Esophagus squamous epithelium (tissue), 5 donors: ENCODE results near the gene MED27. TPM values are rescaled to one million over a fixed set of nuclear protein-coding genes. Genes with fewer than 3 reads are reported as not detected.
A peak's percentile ranks its signal among the peaks of the same experiment; 100 is the strongest.

Source experiments
- DNase-seq: peaks from one replicate; lab custom pipeline; 2025; lab: John Stamatoyannopoulos, UW
- H3K27ac ChIP-seq, 4 donors: fragments of 200-600 bp; sonication (generic); one replicate each; pipeline ENCODE4 v1.5.1; 2016 to 2019; ENCODE audit warnings: mild to moderate bottlenecking in 1 of 4
- H3K27me3 ChIP-seq, 4 donors: fragments of 200-600 bp; sonication (generic); 1 replicate in 3 of 4; 2 replicates in 1 of 4; pipeline versions ENCODE4 v1.5.1 to v1.6.0; 2017 to 2021; ENCODE audit warnings: antibody characterized with exemption in 1 of 4
- H3K36me3 ChIP-seq, 3 donors: fragments of 200-600 bp; sonication (generic); one replicate each; pipeline ENCODE4 v1.5.1; 2016 to 2019
- H3K4me1 ChIP-seq, 3 donors: fragments of 200-600 bp; sonication (generic); one replicate each; pipeline ENCODE4 v1.5.1; 2017 to 2019
- H3K4me3 ChIP-seq, 4 donors: fragments of 200-600 bp; sonication (generic); 1 replicate in 3 of 4; 2 replicates in 1 of 4; pipeline ENCODE4 v1.5.1; 2016 to 2019; ENCODE audit warnings: mild to moderate bottlenecking in 2 of 4, moderate library complexity in 1 of 4
- H3K9me3 ChIP-seq, 3 donors: fragments of 200-600 bp; sonication (generic); one replicate each; pipeline ENCODE4 v1.5.1; 2016 to 2019
- POLR2A ChIP-seq, 4 donors: fragments of 450-650 bp; IDR thresholded peaks; one replicate each; pipeline ENCODE4 v1.6.1; 2017; ENCODE audit warnings: antibody characterized with exemption in 4 of 4, mild to moderate bottlenecking in 4 of 4, moderate library complexity in 3 of 4
- WGBS, 2 donors: methylation state at CpG; one replicate each; pipeline ENCODE4 v1.1.5; 2018; 5-methylcytosine and 5-hydroxymethylcytosine counted together
- intact Hi-C: fragments of 100-400 bp; cut with DNase I; formaldehyde crosslinking; loops from one replicate; pipeline ENCODE4 v1.15.0; 2022
- total RNA-seq, 4 donors: library from RNA; depleted of rRNA; stranded (reverse); fragments of >200 nt; gene quantifications; one replicate each; pipeline ENCODE4 v1.1.0, GENCODE V29; 2016
- TF ChIP-seq, protein P1 (sequence below), 6 experiments: fragments of 450-650 bp in 4 of 6; fragments of 200-600 bp in 2 of 6; sonication (generic) in 2 of 6; IDR thresholded peaks; one replicate each; pipeline ENCODE4 v1.5.1; 2016 to 2019; ENCODE audit warnings: antibody characterized with exemption in 6 of 6, mild to moderate bottlenecking in 4 of 6, moderate library complexity in 4 of 6
- donor health status: DM: yes; HTN: yes; CAD: no.

Gene MED27, protein sequence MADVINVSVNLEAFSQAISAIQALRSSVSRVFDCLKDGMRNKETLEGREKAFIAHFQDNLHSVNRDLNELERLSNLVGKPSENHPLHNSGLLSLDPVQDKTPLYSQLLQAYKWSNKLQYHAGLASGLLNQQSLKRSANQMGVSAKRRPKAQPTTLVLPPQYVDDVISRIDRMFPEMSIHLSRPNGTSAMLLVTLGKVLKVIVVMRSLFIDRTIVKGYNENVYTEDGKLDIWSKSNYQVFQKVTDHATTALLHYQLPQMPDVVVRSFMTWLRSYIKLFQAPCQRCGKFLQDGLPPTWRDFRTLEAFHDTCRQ
- 10 to 100 TPM; 10.6 to 20.0 (median 17.6) TPM for total RNA-seq

GRCh38 chr9:132079391-132080091 lies at the start of gene MED27:
TSS of gene MED27 (minus strand) at chr9:132079867. CDS start at chr9:132079844, 23 bp downstream.
- H3K27me3 ChIP-seq, result peaks cover 0 to 11% (median 0%) of the 10 kb centered on the region in 4 donors
- H3K4me1 ChIP-seq, result peaks cover 5 to 39% (median 18%) of the 10 kb centered on the region in 3 donors
- peaks cover 0 to 30% (median 0%) of the 10 kb centered on the region in 3 donors for H3K36me3 ChIP-seq
- no peaks in the 10 kb centered on the region for H3K9me3 ChIP-seq
- intact Hi-C loops, result no loop called here
- peak; percentile 57 for DNase-seq
- H3K4me3 ChIP-seq, result peak within 1 kb of the TSS; percentile 64 to 90 (median 79)
- WGBS, 2 donors, result 3 to 5% methylated on average over 17 to 19 of the region's 41 CpGs
- H3K27ac ChIP-seq, result peak within 1 kb of the TSS; percentile 62 to 89 (median 82)
- TF ChIP-seq POLR2A (IDR thresholded peaks at IDR 0.05), result peak in 1 of 4 donors; percentile 24
- TF ChIP-seq, protein P1, sequence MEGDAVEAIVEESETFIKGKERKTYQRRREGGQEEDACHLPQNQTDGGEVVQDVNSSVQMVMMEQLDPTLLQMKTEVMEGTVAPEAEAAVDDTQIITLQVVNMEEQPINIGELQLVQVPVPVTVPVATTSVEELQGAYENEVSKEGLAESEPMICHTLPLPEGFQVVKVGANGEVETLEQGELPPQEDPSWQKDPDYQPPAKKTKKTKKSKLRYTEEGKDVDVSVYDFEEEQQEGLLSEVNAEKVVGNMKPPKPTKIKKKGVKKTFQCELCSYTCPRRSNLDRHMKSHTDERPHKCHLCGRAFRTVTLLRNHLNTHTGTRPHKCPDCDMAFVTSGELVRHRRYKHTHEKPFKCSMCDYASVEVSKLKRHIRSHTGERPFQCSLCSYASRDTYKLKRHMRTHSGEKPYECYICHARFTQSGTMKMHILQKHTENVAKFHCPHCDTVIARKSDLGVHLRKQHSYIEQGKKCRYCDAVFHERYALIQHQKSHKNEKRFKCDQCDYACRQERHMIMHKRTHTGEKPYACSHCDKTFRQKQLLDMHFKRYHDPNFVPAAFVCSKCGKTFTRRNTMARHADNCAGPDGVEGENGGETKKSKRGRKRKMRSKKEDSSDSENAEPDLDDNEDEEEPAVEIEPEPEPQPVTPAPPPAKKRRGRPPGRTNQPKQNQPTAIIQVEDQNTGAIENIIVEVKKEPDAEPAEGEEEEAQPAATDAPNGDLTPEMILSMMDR (IDR thresholded peaks at IDR 0.05), result no peak

DNA sequence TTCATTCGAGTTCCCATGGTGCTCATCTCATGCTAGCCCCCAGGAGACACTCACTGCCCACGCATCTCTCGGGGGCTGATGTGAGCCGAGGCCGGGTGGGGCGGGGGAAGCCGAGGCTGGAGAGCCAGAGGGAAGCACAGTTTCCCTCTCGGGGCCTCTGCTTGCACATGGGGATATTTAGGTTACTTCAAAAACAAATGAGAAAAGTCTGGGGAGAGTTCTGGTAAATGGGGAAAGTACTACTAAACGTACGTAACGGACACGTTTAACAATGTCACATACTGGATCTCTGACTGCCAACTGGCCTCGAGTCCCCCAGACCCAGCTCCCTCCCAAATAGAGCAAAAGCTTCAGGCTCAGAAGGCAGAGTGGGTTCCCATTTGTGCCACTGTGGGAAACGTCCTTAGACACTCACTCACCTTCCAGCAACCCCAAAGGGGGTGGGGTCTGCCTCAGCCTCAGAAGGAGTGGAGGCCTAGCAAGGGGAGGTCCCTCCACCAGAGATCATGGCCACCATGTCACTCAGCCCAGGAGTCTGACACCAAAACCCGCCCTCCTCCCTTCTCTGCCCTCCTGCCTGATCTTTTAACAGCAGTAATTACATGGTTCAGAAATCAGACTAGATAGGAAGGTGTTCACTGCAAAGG lies 48.3 kb upstream of the MED27 start:
- H3K27me3 ChIP-seq, result peaks cover 0 to 99% (median 0%) of the 10 kb centered on the region in 4 donors

DNA sequence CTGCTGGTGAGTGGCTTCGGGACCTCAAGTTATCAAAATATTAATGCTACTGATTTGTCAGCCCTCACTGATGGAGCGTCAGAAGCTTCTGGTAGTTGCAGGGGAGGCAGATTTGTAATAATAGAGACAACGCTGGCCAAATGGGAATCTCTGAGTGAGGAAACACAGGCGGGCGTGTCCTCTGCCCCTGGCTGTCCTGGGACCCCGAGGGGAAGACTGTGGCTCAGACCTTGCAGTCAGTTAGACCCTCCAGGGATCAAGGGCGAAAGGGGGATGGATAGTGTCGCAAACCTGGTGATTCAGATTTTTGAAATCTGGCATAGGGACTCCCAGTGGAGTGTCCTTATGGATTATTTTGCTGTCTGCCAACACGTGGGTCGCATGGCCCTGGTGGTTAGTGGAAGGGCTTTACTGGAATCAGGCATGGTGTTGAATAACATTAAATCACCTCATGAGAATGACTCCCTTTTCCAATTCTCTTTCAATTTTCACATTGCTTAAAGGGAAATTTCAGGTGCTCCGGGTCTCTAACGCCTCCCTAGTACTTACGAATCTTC lies 47.1 kb upstream of the MED27 start:
- WGBS, 2 donors, result 54 to 57% methylated on average over 12 to 13 of the region's 13 CpGs
- Histone ChIP-seq H3K4me3 (no peak overlapping the region), H3K27me3 (peaks cover 0 to 99% (median 0%) of the 10 kb centered on the region in 4 donors), H3K36me3 (no peaks in the 10 kb centered on the region), H3K27ac (no peak overlapping the region), H3K4me1 (no peaks in the 10 kb centered on the region), H3K9me3 (no peaks in the 10 kb centered on the region)
- no peak for TF ChIP-seq POLR2A (IDR thresholded peaks at IDR 0.05)
- TF ChIP-seq, protein P1 (IDR thresholded peaks at IDR 0.05), result no peak
- DNase-seq, result no peak
- intact Hi-C loops, result no loop called here

More for the DNA sequence above, 48.3 kb upstream of the MED27 start:
- 60 to 61% methylated on average over 11 to 15 of the region's 15 CpGs for WGBS, 2 donors
- no peaks in the 10 kb centered on the region for H3K36me3 ChIP-seq
- H3K4me3 ChIP-seq, result no peak overlapping the region
- no peak for TF ChIP-seq POLR2A (IDR thresholded peaks at IDR 0.05)
- TF ChIP-seq, protein P1 (IDR thresholded peaks at IDR 0.05), result no peak
- no peaks in the 10 kb centered on the region for H3K9me3 ChIP-seq
- no peak for DNase-seq
- intact Hi-C loops, result no loop called here
- H3K4me1 ChIP-seq, result no peaks in the 10 kb centered on the region
- H3K27ac ChIP-seq, result no peak overlapping the region

GRCh38 chr9:132125944-132126679 lies 46.4 kb upstream of the MED27 start:
- Histone ChIP-seq H3K9me3 (no peaks in the 10 kb centered on the region), H3K4me1 (no peaks in the 10 kb centered on the region), H3K4me3 (no peak overlapping the region), H3K27me3 (peaks cover 0 to 99% (median 0%) of the 10 kb centered on the region in 4 donors), H3K36me3 (no peaks in the 10 kb centered on the region), H3K27ac (no peak overlapping the region)
- intact Hi-C loops, result no loop called here
- TF ChIP-seq, protein P1 (IDR thresholded peaks at IDR 0.05), result no peak
- TF ChIP-seq POLR2A (IDR thresholded peaks at IDR 0.05), result no peak
- no peak for DNase-seq
- WGBS, 2 donors, result 44 to 47% methylated on average over 18 to 20 of the region's 20 CpGs
